Peyer's patch (tissue), 4 donors: ENCODE data around the gene ZBTB24. TPM values are rescaled to one million over a fixed set of nuclear protein-coding genes. Genes with fewer than 3 reads are reported as not detected.

Experiments
- DNase-seq, 3 donors: peaks; one replicate each; pipeline ENCODE4 v3.0.0-alpha.2; 2017 to 2019
- H3K27ac ChIP-seq, 4 donors: fragments of 200-600 bp; sonication (generic); one replicate each; pipeline ENCODE4 v1.5.1; 2016 to 2019
- H3K27me3 ChIP-seq, 2 donors: fragments of 200-600 bp; sonication (generic); one replicate each; pipeline ENCODE4 v1.5.1; 2019
- H3K36me3 ChIP-seq, 3 donors: fragments of 200-600 bp; sonication (generic); one replicate each; pipeline ENCODE4 v1.5.1; 2016 to 2019
- H3K4me1 ChIP-seq, 4 donors: fragments of 200-600 bp; sonication (generic); one replicate each; pipeline ENCODE4 v1.5.1; 2016 to 2019
- H3K4me3 ChIP-seq, 4 donors: fragments of 200-600 bp; sonication (generic); 1 replicate in 3 of 4; 2 replicates in 1 of 4; pipeline ENCODE4 v1.5.1; 2016 to 2019; ENCODE audit warnings: mild to moderate bottlenecking in 1 of 4
- H3K9me3 ChIP-seq, 4 donors: fragments of 200-600 bp; sonication (generic); one replicate each; pipeline ENCODE4 v1.5.1; 2016 to 2019; ENCODE audit warnings: mild to moderate bottlenecking in 1 of 4
- POLR2A ChIP-seq, 2 donors: fragments of 450-650 bp; IDR thresholded peaks; one replicate each; pipeline ENCODE4 v1.5.1; 2017; ENCODE audit warnings: antibody characterized with exemption in 2 of 2, mild to moderate bottlenecking in 2 of 2, moderate library complexity in 2 of 2
- total RNA-seq, 4 donors: library from RNA; depleted of rRNA; stranded (reverse); fragments of >200 nt; gene quantifications; one replicate each; pipeline ENCODE4 v1.1.0, GENCODE V29; 2016
- TF ChIP-seq, protein P1 (sequence below), 6 experiments: fragments of 450-650 bp in 4 of 6; fragments of 200-600 bp in 2 of 6; sonication (generic) in 1 of 6; IDR thresholded peaks; one replicate each; pipeline ENCODE4 v1.5.1; 2017 to 2019; ENCODE audit warnings: antibody characterized with exemption in 6 of 6, mild to moderate bottlenecking in 3 of 6, moderate library complexity in 1 of 6

ZBTB24 gene
- total RNA-seq, 4 donors from 2014 or later, result 6.7 to 11.6 (median 9.1) TPM

DNA sequence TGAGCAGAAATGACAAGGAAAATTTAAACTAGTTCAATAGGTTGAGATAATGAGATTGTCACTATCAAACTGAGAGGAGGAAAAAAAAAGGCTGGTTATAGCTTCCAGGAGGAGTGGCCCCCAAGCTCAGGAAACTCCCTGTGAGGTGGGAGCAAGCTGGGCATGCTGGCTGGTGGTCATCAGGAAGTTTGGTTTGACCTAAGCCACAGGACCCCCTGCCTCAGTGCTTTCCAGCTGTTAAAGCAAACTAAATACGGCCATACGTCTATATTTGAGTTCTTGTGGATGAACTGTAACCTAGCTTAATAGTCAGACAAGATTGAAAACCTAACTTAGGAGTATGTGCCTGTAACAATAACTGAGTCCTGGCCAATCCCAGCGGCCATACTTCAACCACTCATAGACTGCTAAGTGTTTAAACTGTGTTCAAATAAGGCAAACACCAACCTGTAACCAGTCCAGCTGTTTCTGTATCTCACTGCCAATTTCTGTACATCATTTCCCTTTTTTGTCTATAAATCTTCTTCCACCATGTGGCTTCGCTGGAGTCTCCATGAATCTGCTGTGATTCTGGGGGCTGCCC lies 24.6 kb upstream of the ZBTB24 start:
- no peaks in the 10 kb centered on the region for H3K27me3 ChIP-seq
- H3K36me3 ChIP-seq, result no peaks in the 10 kb centered on the region
- H3K4me1 ChIP-seq, result no peaks in the 10 kb centered on the region
- TF ChIP-seq POLR2A (IDR thresholded peaks at IDR 0.05), result no peak
- TF ChIP-seq, protein P1, sequence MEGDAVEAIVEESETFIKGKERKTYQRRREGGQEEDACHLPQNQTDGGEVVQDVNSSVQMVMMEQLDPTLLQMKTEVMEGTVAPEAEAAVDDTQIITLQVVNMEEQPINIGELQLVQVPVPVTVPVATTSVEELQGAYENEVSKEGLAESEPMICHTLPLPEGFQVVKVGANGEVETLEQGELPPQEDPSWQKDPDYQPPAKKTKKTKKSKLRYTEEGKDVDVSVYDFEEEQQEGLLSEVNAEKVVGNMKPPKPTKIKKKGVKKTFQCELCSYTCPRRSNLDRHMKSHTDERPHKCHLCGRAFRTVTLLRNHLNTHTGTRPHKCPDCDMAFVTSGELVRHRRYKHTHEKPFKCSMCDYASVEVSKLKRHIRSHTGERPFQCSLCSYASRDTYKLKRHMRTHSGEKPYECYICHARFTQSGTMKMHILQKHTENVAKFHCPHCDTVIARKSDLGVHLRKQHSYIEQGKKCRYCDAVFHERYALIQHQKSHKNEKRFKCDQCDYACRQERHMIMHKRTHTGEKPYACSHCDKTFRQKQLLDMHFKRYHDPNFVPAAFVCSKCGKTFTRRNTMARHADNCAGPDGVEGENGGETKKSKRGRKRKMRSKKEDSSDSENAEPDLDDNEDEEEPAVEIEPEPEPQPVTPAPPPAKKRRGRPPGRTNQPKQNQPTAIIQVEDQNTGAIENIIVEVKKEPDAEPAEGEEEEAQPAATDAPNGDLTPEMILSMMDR (IDR thresholded peaks at IDR 0.05), result no peak
- no peak overlapping the region for H3K4me3 ChIP-seq
- DNase-seq, result no peak
- no peak overlapping the region for H3K27ac ChIP-seq
- no peaks in the 10 kb centered on the region for H3K9me3 ChIP-seq

DNA sequence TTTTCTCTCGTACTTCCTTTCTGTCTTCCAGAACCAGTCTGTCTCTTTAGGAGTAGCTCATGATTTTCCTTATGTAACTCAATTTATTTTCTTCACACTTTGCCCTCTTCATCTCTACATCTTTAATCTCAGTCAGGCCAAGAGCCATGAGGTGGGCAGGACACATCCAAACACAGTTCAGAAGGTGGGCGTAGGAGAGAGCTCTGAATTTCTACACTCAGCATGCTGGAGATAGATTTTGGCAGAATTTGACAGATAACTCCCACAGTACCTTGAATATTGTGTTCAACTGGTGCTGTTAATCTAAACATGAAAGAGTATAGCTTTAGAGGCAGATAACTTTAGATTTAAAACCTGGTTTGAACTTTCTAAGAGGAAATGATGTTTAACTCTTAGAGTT lies 23.8 kb upstream of the ZBTB24 start:
- H3K27me3 ChIP-seq, result no peaks in the 10 kb centered on the region
- TF ChIP-seq, protein P1 (IDR thresholded peaks at IDR 0.05), result no peak
- no peak for TF ChIP-seq POLR2A (IDR thresholded peaks at IDR 0.05)
- H3K36me3 ChIP-seq, result no peaks in the 10 kb centered on the region
- no peak overlapping the region for H3K27ac ChIP-seq
- H3K4me1 ChIP-seq, result no peaks in the 10 kb centered on the region
- DNase-seq, result no peak
- H3K9me3 ChIP-seq, result no peaks in the 10 kb centered on the region
- no peak overlapping the region for H3K4me3 ChIP-seq

DNA sequence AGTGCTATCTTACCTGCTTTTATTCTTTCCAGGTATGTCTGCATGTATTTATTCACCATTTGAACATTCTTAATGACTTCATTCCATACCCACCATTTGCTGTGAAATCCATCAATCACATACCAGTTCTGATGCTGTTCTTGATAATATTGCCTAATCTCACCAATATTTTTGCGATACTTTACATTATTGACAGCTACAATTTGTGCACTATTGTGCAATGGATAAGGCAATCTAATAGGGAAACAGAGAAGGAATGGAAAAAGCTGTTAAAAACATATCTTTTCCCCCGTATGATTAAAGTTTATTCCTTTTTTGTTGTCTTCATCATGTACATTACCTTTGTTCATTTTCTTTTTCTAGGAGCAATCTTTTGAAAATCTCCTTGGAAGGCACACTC lies 23.3 kb upstream of the ZBTB24 start:
- Histone ChIP-seq H3K36me3 (no peaks in the 10 kb centered on the region), H3K27me3 (no peaks in the 10 kb centered on the region), H3K9me3 (no peaks in the 10 kb centered on the region), H3K27ac (no peak overlapping the region), H3K4me3 (no peak overlapping the region), H3K4me1 (no peaks in the 10 kb centered on the region)
- TF ChIP-seq, protein P1 (IDR thresholded peaks at IDR 0.05), result no peak
- no peak for DNase-seq

DNA sequence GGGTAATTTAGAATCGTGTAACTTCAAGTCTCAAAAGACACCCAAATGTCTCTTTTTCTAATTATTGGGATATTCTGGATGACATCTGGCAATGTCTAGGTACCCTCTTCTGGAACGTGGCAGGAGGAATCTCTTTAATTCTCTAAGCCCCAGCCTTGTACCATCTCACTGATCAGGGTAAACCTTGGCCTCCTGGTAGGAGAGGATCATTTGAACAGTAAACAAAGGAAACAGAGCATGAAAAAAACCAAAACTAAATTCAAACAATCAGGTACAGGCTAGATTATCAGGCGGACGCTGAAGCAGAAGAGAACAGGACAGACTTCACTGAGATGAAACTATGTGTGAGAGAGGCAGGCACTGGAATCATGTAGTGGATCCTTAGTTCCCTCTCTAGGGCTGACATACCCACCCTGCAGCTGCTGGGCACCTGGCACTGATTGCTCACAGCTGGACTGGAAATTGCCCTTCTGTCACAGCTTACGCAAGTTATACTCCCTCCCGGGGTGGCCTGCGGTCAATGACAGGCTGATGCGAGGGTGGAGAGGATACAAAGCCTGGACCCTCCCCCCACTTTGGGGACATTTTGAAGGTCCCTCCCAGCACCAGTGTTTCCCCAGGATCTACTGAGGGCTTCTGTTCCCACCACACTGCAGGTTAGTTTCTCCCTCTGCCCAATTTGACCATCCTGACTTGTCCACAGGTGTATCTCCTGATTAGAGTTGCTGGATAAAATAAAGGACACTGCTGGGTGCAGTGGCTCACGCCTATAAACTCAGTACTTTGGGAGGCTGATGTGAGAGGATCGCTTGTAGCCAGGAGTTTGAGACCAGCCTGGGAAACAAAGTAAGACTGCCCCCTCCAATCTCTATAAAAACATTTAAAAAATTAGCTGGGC lies 20.6 kb upstream of the ZBTB24 start:
- no peaks in the 10 kb centered on the region for H3K36me3 ChIP-seq
- TF ChIP-seq, protein P1 (IDR thresholded peaks at IDR 0.05), result no peak
- TF ChIP-seq POLR2A (IDR thresholded peaks at IDR 0.05), result no peak
- DNase-seq, result no peak
- H3K9me3 ChIP-seq, result no peaks in the 10 kb centered on the region
- no peak overlapping the region for H3K4me3 ChIP-seq
- H3K4me1 ChIP-seq, result no peaks in the 10 kb centered on the region
- no peaks in the 10 kb centered on the region for H3K27me3 ChIP-seq
- H3K27ac ChIP-seq, result no peak overlapping the region

DNA sequence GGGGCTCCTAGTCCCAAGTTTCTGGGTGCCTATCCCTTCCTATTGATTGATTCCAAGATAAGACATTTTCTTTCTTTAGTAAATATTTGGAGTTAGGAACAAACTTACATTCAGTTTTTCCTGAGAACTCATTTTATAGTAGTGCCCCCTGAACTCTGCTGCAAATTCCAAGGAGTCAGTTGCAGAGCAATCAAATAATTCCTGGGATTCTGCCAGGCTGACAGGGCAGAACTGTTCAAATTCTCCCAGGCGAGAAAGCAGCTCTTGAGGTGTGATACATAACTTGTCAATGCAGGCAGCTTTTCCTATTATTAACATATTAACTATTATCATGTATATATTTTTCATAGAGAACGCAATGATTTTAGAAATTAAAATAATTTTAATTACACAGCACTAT lies 15.9 kb upstream of the ZBTB24 start:
- no peak for TF ChIP-seq POLR2A (IDR thresholded peaks at IDR 0.05)
- TF ChIP-seq, protein P1 (IDR thresholded peaks at IDR 0.05), result no peak
- no peak overlapping the region for H3K27ac ChIP-seq
- no peaks in the 10 kb centered on the region for H3K9me3 ChIP-seq
- H3K27me3 ChIP-seq, result no peaks in the 10 kb centered on the region
- H3K36me3 ChIP-seq, result no peaks in the 10 kb centered on the region
- DNase-seq, result no peak
- H3K4me3 ChIP-seq, result no peak overlapping the region
- no peaks in the 10 kb centered on the region for H3K4me1 ChIP-seq
